NT2/D1 (cell line): ENCODE measurements around the gene PDZRN3.

Experiments used
- SUZ12 ChIP-seq: IDR thresholded peaks from 2 replicates; pipeline ENCODE4 v1.6.1; 2011; ENCODE audit not compliant: insufficient read length, insufficient read depth; ENCODE audit errors: extremely low read depth
- YY1 ChIP-seq: IDR thresholded peaks from 2 replicates; pipeline ENCODE4 v1.6.1; 2011; ENCODE audit not compliant: insufficient read length, insufficient read depth
- ZNF274 ChIP-seq: IDR thresholded peaks from 2 replicates; pipeline ENCODE4 v1.6.1; 2011; ENCODE audit warnings: mild to moderate bottlenecking, low read depth, low read length

DNA sequence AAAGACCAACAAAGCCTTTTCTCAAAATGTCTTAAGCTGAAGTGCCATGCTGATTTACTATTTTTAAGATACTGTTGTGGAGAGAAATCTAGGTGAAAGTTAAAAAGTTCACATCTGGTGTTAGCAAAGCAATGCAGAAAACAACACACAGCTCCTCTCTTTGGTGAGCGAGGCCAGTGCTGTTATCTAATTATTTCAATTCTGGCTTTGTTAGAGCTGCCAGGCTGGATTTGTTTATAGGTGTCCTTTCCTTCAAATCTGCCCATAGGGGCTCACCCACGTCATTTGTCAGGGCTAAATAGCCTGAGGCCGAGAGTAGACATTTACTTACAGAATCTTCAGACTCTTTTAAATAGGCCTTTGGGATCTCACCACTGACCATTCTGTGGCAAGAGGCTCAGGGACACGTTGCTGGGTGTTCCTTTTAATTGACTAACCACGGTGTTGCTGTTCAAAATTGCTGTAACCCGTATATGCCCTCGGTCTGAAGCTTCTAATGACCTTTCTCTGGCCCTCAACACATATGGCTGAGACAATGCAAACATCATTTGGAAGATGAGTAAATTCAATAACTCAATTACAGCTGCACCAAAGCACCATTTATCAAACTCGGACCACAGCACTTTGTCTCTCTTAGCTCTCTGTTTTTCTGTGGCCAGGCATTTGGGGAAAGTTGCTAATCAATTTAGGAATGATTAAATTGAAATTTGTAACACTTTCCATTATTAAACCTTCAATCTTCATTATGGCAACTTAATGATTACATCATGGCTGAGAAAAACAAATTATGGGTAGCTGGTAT, 152.6 kb downstream of the PDZRN3 start:
- TF ChIP-seq SUZ12, result no peak
- no peak for TF ChIP-seq ZNF274
- no peak for TF ChIP-seq YY1
